AG04450 (cell line): ENCODE measurements around the gene GLI1. TPM values are rescaled to one million over a fixed set of nuclear protein-coding genes. Genes with fewer than 3 reads are reported as not detected.
A peak's percentile ranks its signal among the peaks of the same experiment; 100 is the strongest.

Source experiments
- CTCF ChIA-PET: fragments of 300-600, 350-600 bp; formaldehyde crosslinking; extraction: SDS; loops from one replicate; lab custom pipeline; 2022; ENCODE audit warnings: antibody characterized with exemption, inconsistent platforms; lab: Charles Lee
- POLR2A ChIA-PET: fragments of 350-600 bp; formaldehyde crosslinking; extraction: SDS; loops from one replicate; lab custom pipeline; 2021; ENCODE audit warnings: antibody characterized with exemption, inconsistent platforms; lab: Yijun Ruan, JAX
- DNase-seq: peaks from one replicate; pipeline ENCODE4 v3.0.0-alpha.2; 2011; ENCODE audit warnings: low read depth, low spot score
- H3K27ac ChIP-seq: one replicate; pipeline ENCODE4 v1.5.1; 2012; ENCODE audit warnings: low read depth, low read length, control low read depth
- H3K27me3 ChIP-seq: one replicate; pipeline ENCODE4 v1.6.0; 2012; ENCODE audit warnings: low read length; ENCODE audit not compliant: control insufficient read depth, insufficient read depth
- H3K4me3 ChIP-seq: 2 replicates; pipeline ENCODE4 v1.5.1; 2011; ENCODE audit warnings: mild to moderate bottlenecking, low read depth, low read length, control low read depth
- H3K9me3 ChIP-seq: 2 replicates; pipeline ENCODE4 v1.5.1; 2012; ENCODE audit warnings: low read length; ENCODE audit not compliant: control insufficient read depth, insufficient read depth
- polyA plus RNA-seq: library from polyadenylated mRNA; depleted of rRNA; stranded (reverse); fragments of >200 nt; gene quantifications from 2 replicates; pipeline ENCODE4 v1.2.3, GENCODE V29; 2011
- TF ChIP-seq, protein P1 (sequence below): IDR thresholded peaks from 2 replicates; pipeline ENCODE4 v1.5.1; 2011; ENCODE audit warnings: low read depth, low read length, control low read depth, inconsistent platforms

GLI1 gene
- polyA plus RNA-seq, 1 experiment: 8.3 TPM

DNA sequence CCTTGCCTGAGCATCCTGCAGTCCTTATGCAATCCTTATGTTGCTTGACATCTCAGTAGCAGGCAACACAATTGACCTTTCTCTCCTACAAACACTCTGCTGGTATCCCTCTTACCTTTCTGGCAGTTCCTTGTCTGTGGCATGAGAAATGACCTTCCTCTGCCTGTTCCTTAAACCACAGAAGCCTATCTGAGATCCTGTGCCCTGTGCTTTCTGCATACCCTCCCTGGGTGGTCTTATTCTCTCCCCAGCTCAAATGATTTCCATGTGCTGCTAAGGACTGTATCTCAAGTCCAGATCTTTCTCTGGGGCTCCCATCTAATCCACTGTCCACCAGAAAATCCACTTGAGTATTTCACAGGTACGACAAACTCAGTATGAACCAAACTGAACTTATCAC, 22.1 kb downstream of the GLI1 start:
- TF ChIP-seq, protein P1, sequence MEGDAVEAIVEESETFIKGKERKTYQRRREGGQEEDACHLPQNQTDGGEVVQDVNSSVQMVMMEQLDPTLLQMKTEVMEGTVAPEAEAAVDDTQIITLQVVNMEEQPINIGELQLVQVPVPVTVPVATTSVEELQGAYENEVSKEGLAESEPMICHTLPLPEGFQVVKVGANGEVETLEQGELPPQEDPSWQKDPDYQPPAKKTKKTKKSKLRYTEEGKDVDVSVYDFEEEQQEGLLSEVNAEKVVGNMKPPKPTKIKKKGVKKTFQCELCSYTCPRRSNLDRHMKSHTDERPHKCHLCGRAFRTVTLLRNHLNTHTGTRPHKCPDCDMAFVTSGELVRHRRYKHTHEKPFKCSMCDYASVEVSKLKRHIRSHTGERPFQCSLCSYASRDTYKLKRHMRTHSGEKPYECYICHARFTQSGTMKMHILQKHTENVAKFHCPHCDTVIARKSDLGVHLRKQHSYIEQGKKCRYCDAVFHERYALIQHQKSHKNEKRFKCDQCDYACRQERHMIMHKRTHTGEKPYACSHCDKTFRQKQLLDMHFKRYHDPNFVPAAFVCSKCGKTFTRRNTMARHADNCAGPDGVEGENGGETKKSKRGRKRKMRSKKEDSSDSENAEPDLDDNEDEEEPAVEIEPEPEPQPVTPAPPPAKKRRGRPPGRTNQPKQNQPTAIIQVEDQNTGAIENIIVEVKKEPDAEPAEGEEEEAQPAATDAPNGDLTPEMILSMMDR: no peak
- H3K9me3 ChIP-seq: no peaks in the 10 kb centered on the region; the same call in 1 of the 2 replicates
- POLR2A ChIA-PET: no interaction called here
- H3K27me3 ChIP-seq: peaks cover 8% of the 10 kb centered on the region
- no peak overlapping the region for H3K4me3 ChIP-seq
- H3K27ac ChIP-seq: no peak overlapping the region
- CTCF ChIA-PET: no interaction called here
- DNase-seq: no peak

DNA sequence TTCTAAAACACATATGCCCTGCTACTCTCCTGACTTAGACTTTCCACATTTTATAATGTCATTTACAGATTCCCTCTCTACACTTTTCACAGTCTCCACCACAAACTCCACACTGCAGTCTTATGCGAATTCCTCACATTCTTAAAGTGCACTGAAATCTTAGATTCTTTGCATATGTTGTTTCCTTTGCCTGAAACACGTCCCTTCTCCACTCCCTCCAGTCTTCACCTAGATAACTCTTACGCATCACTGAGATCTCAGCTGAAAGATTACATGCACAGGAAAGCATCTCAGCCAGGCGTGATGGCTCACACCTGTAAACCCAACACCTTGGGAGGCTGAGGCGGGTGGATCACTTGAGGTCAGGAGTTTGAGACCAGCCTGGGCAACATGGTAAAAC, 23.9 kb downstream of the GLI1 start:
- ChIA-PET CTCF (interaction anchor here (1.0 to 2.1 kb wide), 3 partner anchors 20 to 26 kb away, joined by 3 to 13 read pairs (median 3); partner anchors contain the start of gene GLI1), POLR2A (no interaction called here)
- TF ChIP-seq, protein P1: no peak
- H3K27me3 ChIP-seq: peaks cover 4% of the 10 kb centered on the region
- no peak for DNase-seq
- H3K4me3 ChIP-seq: no peak overlapping the region
- no peaks in the 10 kb centered on the region; the same call in 1 of the 2 replicates for H3K9me3 ChIP-seq
- peak overlapping the region; percentile 40 for H3K27ac ChIP-seq

DNA sequence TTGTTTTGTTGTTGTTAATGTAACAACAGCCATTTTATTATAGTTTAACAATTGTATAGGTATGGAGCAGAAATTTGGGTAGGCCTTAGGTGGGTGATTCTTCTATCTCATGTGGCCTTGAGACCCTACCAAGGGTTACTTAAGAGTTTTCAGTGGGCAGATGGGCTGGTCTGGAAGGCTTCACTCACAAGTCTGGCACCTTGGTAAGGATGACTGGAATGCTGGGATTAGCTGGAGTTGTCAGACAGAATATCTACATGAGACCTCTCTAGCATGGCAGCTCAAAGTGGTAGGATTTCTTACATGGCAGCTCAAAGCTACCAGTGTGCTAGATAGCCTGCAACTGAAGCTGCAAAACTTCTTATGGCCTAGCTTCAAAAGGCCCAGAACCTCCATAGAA, 26.1 kb downstream of the GLI1 start:
- no peaks in the 10 kb centered on the region; the same call in 1 of the 2 replicates for H3K9me3 ChIP-seq
- no peak overlapping the region for H3K27ac ChIP-seq
- H3K27me3 ChIP-seq: peaks cover 3% of the 10 kb centered on the region
- CTCF ChIA-PET: interaction anchor here (1.9 kb wide), 1 partner anchor 27 kb away, joined by 10 read pairs; no protein-coding TSS in a partner anchor
- POLR2A ChIA-PET: no interaction called here
- TF ChIP-seq, protein P1: no peak
- no peak overlapping the region for H3K4me3 ChIP-seq
- DNase-seq: no peak

DNA sequence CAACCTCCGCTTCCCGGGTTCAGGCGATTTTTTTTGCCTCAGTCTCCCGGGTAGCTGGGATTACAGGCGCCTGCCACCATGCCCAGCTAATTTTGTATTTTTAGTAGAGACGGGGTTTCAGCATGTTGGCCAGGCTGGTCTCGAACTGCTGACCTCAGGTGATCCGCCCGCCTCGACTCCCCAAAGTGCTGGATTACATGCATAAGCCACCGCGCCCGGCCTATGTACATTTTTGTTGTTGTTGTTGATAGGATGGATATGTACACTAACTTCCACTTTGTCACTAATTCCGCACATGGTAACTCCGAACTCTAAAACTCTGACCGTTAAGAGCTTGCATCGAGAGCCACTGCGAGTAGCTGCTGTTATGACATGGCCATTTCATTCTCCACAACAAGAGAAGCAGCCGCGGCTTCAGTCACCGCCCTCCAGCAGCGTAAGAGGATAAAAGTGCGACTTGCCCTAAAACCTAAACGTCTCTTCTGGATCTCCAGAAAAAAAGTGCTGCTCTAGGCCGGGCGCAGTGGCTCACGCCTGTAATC, 27.5 kb downstream of the GLI1 start:
- ChIA-PET CTCF (interaction anchor here (1.9 kb wide), 1 partner anchor 29 kb away, joined by 10 read pairs; no protein-coding TSS in a partner anchor), POLR2A (interaction anchor here (0.7 kb wide), 1 partner anchor 175 kb away, joined by 7 read pairs; no protein-coding TSS in a partner anchor)
- no peaks in the 10 kb centered on the region; the same call in 1 of the 2 replicates for H3K9me3 ChIP-seq
- TF ChIP-seq, protein P1: no peak
- peak overlapping the region; percentile 11 for H3K27ac ChIP-seq
- H3K27me3 ChIP-seq: no peaks in the 10 kb centered on the region
- no peak for DNase-seq
- H3K4me3 ChIP-seq: peak overlapping the region; percentile 52; the same call in 1 of the 2 replicates
